Ramos (cell line): ENCODE results near the gene STT3B.
"Not testable (repeated sequence)": the region's sequence is repeated elsewhere in the genome, so short reads cannot be mapped to it uniquely, and the experiment has no call there.

Source experiments
- in situ Hi-C: fragments of 300-500 bp; cut with MboI; formaldehyde crosslinking; loops from one replicate; pipeline ENCODE4 v1.14.3; 2022; ENCODE audit warnings: low sequenced_read_pairs; ENCODE audit not compliant: unreplicated experiment

STT3B gene

DNA sequence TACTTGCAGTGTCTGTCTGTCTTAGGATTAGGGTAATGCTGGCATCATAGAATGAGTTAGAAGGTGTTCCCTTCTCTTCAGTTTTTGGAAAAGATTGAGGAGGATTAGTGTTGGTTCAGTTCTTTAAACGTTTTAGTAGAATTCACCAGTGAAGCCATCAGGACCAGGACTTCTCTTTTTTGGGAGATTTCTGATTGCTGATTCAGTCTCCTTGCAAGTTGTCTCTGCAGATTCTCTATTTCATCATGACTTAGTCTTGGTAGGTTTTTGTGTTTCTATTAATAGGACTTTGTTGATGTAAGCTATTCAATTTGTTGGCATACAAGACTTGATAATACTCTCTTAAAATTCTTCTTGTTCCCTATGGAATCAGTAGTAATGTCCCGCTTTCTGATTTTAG, 48.9 kb downstream of the STT3B start:
- in situ Hi-C loops, result no loop called here

DNA sequence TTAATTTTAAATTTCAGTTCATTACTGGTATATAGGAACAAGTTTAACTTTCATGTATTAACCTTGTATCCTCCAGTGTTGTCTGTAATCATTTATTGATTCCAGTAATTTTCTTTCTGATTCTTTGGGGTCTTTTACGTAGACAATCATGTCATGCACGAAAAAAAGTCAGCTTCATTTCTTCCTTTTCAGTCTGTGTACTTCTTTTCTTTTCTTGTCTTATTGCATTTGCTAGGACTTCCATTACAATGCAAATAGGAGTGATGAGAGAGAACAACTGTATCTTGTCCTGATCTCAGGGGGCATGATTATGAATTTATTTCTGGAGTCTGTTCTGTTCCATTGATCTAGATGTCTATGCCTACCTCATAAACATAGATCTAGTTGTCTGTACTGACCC, 56.5 kb downstream of the STT3B start:
- in situ Hi-C loops, result no loop called here

DNA sequence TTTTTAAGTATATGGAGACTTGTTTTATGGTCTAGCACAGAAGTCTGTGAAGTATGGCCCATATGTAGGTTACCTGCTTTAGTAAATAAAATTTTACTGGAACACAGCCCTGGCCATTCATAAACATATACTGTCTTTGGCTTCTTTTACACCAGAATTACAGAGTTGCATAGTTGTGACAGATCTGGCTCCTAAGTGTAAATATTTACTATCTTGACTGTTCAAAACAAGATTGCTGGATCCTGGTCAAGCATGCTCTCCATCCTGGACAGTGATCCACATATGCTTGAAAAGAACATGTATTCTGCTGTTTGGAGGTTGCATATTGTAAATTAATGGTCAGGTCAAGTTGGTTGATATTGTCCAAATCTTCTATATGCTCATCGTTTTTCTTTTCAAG, 57.9 kb downstream of the STT3B start:
- in situ Hi-C loops, result no loop called here

DNA sequence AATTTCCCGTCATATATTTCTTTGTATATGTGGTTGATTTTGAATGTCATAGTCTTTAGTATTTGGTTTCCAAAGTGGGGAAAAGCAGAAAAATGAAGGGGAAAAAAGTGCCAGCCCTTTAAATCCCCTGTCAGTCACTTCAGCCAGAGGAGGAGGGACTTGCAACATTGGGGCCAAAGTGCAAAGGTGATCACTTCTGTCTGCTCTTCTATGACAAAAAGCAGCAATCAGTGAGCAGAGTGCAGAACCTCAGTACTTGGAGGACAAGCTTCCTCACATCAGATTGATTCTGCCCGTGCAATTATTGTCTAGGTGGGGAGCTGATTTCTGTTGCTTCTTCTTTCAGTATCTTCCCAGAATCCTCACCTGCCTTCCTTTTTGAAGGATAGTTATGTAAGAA, 60.0 kb downstream of the STT3B start:
- in situ Hi-C loops, result no loop called here

DNA sequence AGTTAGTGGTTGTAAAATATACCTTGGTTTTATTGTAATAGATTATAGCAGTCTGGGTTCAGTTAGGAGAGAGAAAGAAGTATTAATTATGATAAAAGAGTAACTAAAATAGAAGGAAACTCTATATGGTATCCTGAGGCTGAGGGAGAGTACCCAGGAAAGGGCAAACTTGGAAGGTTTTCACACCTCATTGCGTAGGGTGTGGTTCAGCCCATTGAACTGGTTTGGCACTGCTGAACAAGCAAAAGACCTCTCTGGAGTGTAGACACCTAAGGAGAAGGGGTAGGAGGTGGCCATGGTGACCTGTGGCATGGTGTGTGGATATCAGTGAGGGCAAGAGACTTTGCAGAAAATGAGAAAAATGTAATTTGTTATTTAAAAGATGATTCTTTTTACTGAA, 63.5 kb downstream of the STT3B start:
- in situ Hi-C loops, result no loop called here

DNA sequence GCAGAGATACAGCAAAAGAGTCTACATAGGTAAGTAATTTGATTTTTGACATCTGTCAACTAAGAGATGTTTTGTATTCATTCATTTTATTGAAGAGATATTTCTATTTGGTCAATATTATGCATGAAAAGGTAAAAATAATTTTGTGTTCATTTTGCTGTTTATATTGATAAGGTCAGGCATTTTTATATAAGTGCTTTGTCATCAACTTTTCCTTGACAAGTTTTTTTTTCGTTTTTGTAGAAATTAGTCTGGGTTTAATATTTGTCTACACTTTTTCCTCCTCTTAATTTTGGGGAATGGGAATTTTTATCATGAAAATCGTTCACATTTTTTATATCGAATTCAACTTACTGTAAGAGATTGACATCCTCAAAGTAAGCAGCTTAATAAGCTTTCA, 67.7 kb downstream of the STT3B start:
- in situ Hi-C loops, result no loop called here

DNA sequence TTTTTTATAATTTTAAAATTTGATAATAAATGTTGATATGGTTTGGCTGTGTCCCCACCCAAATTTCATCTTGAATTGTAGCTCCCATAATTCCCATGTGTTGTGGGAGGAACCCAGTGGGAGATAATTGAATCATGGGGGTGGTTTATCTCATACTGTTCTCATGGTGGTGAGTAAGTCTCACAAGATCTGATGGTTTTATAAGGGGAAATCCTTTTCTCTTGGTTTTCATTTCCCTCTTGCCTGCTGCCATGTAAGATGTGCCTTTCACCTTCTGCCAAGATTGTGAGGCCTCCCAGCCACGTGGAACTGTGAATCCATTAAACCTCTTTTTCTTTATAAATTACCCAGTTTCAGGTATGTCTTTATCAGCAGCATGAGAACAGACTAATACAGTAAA, 72.6 kb downstream of the STT3B start:
- in situ Hi-C loops, result not testable (repeated sequence)

DNA sequence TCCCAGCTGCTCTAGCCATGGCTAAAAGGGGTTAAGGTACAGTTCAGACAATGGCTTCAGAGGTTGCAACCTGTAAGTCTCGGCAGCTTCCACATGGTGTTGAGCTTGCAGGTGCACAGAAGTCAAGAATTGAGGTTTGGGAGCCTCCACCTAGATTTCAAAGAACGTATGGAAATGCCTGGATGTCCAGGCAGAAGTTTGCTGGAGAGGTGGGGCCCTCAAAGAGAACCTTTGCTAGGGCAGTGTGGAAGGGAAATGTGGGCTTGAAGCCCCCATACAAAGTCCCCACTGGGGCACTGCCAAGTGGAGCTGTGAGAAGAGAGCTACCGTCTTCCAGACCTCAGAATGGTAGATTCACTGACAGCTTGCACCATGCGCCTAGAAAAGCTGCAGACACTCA, 73.7 kb downstream of the STT3B start:
- in situ Hi-C loops, result no loop called here

DNA sequence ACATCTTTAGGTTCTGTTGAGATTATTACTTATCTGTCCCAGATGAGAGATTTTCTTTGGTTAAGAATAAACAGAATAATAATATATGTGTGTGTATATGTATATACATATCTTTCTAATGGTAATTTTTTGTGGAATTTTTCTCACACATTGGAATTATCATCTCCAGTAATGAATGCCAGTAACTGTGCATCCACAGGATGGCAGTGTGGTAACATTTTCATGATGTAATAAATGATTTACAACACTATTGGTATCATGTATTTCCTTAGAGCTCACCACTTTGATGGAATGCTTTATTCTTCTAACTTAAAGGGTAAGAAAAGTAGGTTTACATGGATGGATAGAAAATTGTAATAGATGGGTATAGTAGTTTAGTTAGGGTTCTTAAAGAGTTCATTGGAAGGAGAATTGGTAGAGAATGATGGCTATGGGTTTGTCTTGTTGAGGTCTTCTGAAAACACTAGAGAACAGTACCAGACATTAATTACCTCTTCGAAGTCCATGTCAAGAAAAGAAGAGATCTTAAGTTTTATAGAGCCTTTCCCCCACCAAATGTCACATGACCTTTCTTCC, 78.1 kb downstream of the STT3B start:
- in situ Hi-C loops, result no loop called here

DNA sequence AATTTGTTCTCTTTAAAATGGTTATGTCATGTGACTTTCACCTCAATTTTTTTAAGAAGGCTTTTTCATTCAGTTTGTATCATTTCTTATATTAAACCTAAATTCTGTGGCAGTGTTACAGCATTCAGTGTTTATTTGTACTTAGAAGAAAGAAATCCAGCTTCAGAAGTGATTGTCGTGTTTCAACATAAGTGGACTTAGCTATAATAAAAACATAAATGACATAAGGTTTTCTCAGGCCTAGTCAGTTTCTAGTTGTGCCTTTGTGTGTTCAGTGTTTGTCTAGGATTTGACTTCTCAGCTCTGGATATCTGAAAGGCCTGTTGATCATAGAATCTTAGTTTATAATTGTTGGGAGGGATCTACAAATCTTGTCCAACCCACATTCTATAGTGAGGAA, 80.5 kb downstream of the STT3B start:
- in situ Hi-C loops, result no loop called here

DNA sequence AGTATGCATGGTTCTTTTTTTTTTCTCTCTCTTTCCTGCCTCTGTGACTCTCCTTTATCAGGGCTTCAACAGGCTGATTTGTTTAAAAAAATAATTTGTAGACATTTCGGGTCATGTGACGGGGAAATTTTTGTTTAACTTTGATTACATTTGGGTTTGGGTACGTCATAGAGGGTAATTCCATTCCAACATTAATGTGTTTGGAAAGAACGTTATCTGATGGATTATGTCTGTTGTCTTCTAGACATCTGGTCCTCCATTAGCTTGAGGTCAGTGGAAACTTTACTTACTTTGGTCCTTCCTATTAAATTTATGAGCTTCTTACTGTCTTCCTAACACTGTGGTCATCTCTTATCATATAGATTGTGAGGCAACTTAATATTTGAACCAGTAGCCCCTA, 80.9 kb downstream of the STT3B start:
- in situ Hi-C loops, result no loop called here

DNA sequence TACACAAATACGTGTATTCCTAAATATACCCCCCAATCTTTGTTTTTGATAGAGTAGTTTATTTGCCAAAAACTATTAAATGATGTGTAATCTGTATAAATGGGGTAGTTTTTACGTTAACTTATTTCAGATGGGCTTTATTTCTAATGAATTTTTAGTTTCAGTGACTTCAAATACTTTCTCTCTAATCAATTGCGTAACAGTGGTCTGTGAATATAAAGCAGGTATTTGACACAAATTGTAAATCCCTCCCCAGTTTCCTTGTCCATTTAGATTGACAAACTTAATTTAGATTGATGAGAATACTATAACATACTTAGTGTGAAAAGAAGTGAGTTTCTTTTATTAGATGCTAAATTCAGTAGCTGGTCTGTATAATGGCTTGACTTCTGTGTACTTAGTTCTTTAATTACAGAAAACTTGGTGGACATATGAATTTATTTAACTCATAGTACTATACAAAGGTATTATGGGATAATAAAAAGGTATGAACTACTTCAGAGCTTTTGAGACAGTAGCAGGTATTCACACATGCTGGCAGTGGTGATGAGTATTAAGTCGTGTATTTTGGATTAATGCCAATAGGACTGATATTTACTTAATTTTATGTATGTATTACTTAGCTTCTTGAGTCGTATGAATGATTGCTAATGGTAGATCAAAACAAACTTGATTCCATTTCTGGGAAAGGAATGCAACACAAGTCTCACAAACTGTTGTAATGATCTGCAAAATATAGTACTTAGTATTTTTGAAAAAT, 81.6 kb downstream of the STT3B start:
- in situ Hi-C loops, result no loop called here

DNA sequence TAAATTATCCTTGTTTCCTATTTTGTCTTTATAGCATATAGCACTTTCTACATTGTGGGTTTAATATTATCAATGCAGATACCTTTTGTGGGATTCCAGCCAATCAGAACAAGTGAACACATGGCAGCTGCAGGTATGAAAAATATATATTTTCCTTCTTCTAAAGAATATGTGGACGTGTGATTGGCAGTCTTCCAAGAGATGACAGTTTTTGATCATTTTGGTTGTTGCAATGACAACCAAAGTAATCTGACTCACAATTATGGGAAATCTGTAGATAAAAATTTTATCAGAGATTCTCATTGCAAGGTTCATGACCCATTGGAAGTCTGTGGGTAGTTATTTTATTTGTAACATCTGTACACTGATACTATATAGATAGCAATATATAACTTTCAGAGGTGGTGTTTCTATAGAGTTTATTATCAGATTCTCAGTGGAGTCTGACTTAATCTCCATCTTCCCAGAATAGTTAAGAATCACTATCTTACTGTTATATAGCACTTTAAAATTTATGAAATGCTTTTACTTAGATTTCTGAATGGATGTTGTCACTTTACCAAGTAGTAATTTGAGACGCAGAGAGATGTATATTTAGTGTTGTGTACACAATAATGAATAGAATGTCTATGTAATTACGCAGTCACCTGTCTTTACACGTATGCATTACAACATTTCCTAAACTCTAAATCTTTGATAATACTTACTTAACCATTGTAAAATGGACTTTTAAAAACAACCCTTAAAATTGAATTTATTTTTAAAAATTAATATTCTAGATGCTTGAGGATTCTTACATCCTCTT, 82.5 kb downstream of the STT3B start:
- in situ Hi-C loops, result no loop called here

DNA sequence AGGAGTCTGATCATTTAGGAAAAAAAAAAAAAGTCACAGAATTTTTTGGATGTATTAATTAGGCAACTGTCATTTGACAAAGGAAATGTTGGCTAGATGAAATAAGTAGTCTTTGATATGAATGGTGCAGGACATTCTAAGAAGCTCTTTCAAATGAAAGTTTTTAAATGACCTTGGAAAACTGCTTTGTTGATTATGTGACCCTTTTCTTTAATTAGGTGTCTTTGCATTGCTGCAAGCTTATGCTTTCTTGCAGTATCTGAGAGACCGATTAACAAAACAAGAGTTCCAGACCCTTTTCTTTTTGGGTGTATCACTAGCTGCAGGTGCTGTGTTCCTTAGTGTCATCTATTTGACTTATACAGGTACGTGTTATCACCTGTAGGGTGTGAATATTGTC, 84.0 kb downstream of the STT3B start:
- in situ Hi-C loops, result no loop called here

DNA sequence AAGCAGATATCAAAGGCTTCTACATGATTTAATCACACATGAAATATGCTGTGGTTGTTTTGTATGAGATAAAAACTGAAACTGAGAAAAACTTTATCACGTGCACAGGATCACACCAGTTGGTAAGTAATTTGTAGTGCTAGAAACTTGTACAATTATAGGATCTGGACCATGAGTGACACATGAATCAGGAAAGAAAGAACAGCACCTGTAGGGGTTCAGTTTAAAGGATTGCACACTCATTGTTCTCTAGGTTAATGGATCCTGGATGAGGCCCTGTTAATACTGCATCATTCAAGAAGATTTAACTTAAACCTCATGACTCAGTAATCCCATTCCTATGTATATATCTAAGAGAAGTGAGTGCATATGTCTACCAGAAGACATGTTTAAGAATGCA, 87.9 kb downstream of the STT3B start:
- in situ Hi-C loops, result no loop called here

DNA sequence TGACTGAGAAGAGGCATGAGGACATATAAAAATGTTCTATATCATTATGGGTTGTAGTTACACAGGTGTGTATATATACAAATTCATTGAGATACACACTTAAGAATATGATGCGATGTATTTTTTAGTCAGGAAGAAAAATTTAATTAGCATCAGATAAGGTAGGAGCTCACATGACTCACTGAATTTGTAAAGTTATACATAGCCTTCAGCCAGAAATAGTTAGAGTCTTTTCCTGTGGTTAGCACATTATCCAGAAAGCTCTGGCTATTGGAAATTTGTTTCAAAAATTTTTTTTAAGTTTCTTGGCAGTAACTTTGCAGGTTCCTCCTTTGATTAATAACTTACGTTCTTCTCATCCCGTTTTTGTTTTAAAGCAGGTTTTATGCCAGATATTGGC, 88.6 kb downstream of the STT3B start:
- in situ Hi-C loops, result no loop called here

DNA sequence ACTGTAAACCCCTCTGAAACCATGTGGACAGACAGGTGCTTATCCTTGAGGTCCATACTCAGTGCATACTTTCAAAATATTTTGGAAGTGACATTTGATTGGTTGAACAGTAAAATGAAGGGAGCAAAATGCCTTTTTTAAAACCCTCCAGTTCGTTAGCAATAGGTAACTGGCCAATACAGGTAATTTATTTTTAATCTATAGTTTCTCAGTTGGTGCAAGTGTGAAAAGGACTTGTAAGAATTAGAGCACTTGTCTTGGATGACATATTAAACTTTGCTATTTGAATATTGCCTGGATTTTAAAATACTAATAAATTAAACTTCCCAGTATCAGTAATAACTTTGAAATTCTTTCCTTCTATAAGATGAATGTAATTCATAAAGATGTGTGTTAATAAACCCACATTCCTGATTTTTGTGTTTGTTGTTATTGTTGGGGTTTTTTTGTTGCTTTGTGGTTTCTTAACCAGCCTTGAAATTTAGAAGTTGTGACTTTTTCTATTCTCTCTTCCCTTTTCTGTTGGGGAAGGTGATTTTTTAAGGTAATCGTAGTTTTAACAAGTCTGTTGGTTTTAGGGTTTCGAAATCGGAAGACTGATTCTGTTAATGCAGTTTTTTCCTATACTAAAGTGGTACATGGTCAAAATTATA, 90.0 kb downstream of the STT3B start:
- in situ Hi-C loops, result no loop called here

DNA sequence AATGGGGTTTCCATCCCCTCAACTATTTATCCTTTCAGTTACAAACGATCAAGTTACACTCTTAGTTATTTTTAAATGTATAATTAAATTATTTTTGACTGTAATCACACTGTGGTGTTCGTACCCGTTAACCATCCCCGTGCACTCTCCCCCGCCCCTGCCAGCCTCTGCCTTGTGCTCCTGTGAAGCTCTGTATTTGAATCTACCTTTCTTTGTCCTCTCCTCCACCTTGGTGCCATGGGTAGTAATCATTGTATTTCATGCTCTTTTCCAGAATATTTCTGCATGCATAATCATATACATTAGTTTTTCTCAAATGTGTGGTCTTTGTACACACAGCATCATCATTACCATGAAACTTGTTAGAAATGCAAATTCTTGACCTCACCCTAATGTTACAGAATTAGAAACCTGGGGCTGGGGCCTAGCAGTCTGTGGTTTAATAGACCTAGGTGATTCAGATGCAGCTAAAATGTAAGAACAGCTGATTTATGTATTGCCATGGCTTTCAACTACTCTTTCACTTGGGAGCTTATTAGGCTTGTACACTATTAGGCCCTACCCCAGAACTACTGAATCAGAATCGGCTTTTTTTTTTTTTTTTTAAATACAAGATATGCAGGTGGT, 91.5 kb downstream of the STT3B start:
- in situ Hi-C loops, result no loop called here

DNA sequence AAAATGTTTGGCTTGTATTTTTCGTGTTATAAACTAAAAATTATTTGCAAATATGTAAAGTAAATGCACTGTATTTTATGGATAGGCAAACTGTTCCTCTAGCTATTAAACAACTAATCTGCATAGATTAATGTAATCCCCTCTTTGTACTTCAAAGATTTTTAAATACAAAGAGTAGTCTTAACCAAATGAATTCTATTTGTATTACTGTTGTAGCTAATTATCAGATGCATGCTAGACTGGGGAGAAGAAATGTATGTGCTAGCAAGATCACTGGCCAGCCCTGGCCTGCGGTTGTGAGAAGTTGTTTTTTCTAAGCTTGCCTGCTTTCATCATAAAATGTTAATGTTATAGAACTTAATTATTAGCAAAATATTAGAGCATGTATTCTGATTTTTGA, 92.6 kb downstream of the STT3B start:
- in situ Hi-C loops, result no loop called here

DNA sequence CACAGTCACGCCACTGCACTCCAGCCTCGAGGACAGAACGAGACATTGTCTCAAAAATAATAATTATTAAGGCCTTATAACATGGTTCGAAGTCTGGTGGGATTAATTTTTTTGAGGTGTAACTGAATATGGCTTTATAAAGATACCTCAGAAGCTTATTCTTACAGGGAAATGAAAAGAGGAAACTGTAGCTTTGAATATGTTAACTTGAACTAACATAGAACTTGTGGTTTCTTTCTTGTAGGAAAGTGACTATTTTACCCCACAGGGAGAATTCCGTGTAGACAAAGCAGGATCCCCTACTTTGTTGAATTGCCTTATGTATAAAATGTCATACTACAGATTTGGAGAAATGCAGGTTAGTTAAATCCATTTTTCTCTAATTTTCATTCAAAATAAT, 96.3 kb downstream of the STT3B start:
- in situ Hi-C loops, result no loop called here

DNA sequence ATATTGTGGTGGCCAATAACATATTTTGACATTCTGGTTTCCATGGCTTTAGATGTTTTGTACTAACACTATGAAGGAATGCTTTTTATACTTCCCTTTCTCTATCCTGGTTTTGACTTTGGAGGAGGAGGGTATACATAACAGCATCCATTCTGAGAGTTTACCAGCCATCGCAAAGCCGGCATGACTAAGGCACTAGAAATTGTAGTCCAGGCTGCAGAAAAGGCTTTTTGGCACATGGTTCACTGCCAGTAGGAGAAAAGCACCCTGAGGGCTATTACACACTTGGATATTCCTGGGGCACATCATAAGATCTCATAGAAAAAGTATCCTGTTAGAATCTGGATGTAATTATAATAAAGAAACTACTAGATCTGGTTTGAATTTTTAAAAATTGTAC, 101.8 kb downstream of the STT3B start:
- in situ Hi-C loops, result no loop called here
